ENCODE data around the gene C4B. TPM values are rescaled to one million over a fixed set of nuclear protein-coding genes. Genes with fewer than 3 reads are reported as not detected.
A peak's percentile ranks its signal among the peaks of the same experiment; 100 is the strongest.

C4B gene
- total RNA-seq, 1 experiment from 2014 or later = 1.1 TPM

- peaks cover 21% of the 10 kb centered on the region for H3K4me1 Mint-ChIP-seq (ENCODE audit: low read depth, unreplicated experiment)
- CTCF ChIA-PET = interaction anchor here (1.9 kb wide), 1 partner anchor 17 kb away, joined by 5 read pairs; no protein-coding TSS in a partner anchor
- DNase-seq = no peak
- Histone ChIP-seq H3K4me3 (ENCODE audit: low read depth, low read length) (no peak overlapping the region), H3K27me3 (replicated peaks; ENCODE audit: control insufficient read depth, insufficient read depth, low read length) (no peaks in the 10 kb centered on the region), H3K9me3 (no peaks in the 10 kb centered on the region), H3K36me3 (ENCODE audit: control insufficient read depth, insufficient read depth, low read length) (peaks cover 1% of the 10 kb centered on the region), H3K4me1 (peaks cover 5% of the 10 kb centered on the region; the same call in 1 of the 2 replicates)
- peaks cover 67% of the 10 kb centered on the region for H3K36me3 Mint-ChIP-seq (ENCODE audit: insufficient read depth, unreplicated experiment)
- H3K4me3 Mint-ChIP-seq (ENCODE audit: unreplicated experiment) = peak overlapping the region; percentile 67
- POLR2A ChIA-PET = no interaction called here
- H3K27ac Mint-ChIP-seq (ENCODE audit: unreplicated experiment) = peak overlapping the region; percentile 82
- no TSS peak for BruUV-seq (replicated peaks)
- intact Hi-C loops (cut with micrococcal nuclease; ENCODE audit: unreplicated experiment) = no loop called here
- no peaks in the 10 kb centered on the region for H3K27me3 Mint-ChIP-seq (ENCODE audit: insufficient read depth, unreplicated experiment)
- TF ChIP-seq, protein P1, sequence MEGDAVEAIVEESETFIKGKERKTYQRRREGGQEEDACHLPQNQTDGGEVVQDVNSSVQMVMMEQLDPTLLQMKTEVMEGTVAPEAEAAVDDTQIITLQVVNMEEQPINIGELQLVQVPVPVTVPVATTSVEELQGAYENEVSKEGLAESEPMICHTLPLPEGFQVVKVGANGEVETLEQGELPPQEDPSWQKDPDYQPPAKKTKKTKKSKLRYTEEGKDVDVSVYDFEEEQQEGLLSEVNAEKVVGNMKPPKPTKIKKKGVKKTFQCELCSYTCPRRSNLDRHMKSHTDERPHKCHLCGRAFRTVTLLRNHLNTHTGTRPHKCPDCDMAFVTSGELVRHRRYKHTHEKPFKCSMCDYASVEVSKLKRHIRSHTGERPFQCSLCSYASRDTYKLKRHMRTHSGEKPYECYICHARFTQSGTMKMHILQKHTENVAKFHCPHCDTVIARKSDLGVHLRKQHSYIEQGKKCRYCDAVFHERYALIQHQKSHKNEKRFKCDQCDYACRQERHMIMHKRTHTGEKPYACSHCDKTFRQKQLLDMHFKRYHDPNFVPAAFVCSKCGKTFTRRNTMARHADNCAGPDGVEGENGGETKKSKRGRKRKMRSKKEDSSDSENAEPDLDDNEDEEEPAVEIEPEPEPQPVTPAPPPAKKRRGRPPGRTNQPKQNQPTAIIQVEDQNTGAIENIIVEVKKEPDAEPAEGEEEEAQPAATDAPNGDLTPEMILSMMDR (IDR thresholded peaks at IDR 0.05; ENCODE audit: insufficient read depth in 1 of 2, low read depth in 1 of 2, low read length in 1 of 2, severe bottlenecking in 1 of 2, unreplicated experiment in 1 of 2) = no peak
- no peaks in the 10 kb centered on the region for H3K9me3 Mint-ChIP-seq (ENCODE audit: unreplicated experiment)
Measured at GRCh38 chr6:31968791-31969711, 45.5 kb upstream of the C4B start.

- no peak for DNase-seq
- intact Hi-C loops (cut with micrococcal nuclease; ENCODE audit: unreplicated experiment) = no loop called here
- H3K9me3 ChIP-seq = no peaks in the 10 kb centered on the region
- Mint-ChIP-seq H3K27me3 (ENCODE audit: insufficient read depth, unreplicated experiment) (no peaks in the 10 kb centered on the region), H3K27ac (ENCODE audit: unreplicated experiment) (peak overlapping the region; percentile 82), H3K36me3 (ENCODE audit: insufficient read depth, unreplicated experiment) (peaks cover 66% of the 10 kb centered on the region), H3K9me3 (ENCODE audit: unreplicated experiment) (no peaks in the 10 kb centered on the region), H3K4me1 (ENCODE audit: low read depth, unreplicated experiment) (peaks cover 21% of the 10 kb centered on the region), H3K4me3 (ENCODE audit: unreplicated experiment) (peak overlapping the region; percentile 67)
- H3K4me3 ChIP-seq (ENCODE audit: low read depth, low read length) = no peak overlapping the region
- TF ChIP-seq, protein P1 (IDR thresholded peaks at IDR 0.05; ENCODE audit: insufficient read depth in 1 of 2, low read depth in 1 of 2, low read length in 1 of 2, severe bottlenecking in 1 of 2, unreplicated experiment in 1 of 2) = no peak
- BruUV-seq (replicated peaks) = no TSS peak
- peaks cover 1% of the 10 kb centered on the region; the same call in 1 of the 2 replicates for H3K36me3 ChIP-seq (ENCODE audit: control insufficient read depth, insufficient read depth, low read length)
- POLR2A ChIA-PET = interaction anchor here (0.7 to 1.0 kb wide), 2 partner anchors 11 to 25 kb away, joined by 4 read pairs; partner anchors contain the start of genes NELFE and SKIC2
- H3K27me3 ChIP-seq (replicated peaks; ENCODE audit: control insufficient read depth, insufficient read depth, low read length) = no peaks in the 10 kb centered on the region
- H3K4me1 ChIP-seq = peaks cover 5% of the 10 kb centered on the region; the same call in 1 of the 2 replicates
- CTCF ChIA-PET = interaction anchor here (0.6 to 1.9 kb wide), 2 partner anchors 18 to 106 kb away, joined by 3 to 5 read pairs; no protein-coding TSS in a partner anchor
Measured at GRCh38 chr6:31969712-31970603, 44.6 kb upstream of the C4B start.

Data from Caco-2 (cell line).